Fibroblast of villous mesenchyme (primary cell): ENCODE results near the gene RERE. TPM values are rescaled to one million over a fixed set of nuclear protein-coding genes. Genes with fewer than 3 reads are reported as not detected.

Experiments
- DNase-seq: peaks from one replicate; pipeline ENCODE4 v3.0.0-alpha.2; 2010; ENCODE audit warnings: low read depth
- H3K4me3 ChIP-seq: 2 replicates; pipeline ENCODE4 v1.5.1; 2011; ENCODE audit warnings: low read depth, mild to moderate bottlenecking, low read length
- total RNA-seq: library from RNA; depleted of rRNA; stranded (reverse); fragments of >200 nt; gene quantifications from 2 replicates; pipeline ENCODE4 v1.2.3, GENCODE V29; 2012
- TF ChIP-seq, protein P1 (sequence below): IDR thresholded peaks from 2 replicates; pipeline ENCODE4 v1.5.1; 2012; ENCODE audit warnings: low read depth, mild to moderate bottlenecking, low read length; ENCODE audit not compliant: insufficient read depth

Gene RERE
- total RNA-seq, 1 donor, result 51.4 TPM

DNA sequence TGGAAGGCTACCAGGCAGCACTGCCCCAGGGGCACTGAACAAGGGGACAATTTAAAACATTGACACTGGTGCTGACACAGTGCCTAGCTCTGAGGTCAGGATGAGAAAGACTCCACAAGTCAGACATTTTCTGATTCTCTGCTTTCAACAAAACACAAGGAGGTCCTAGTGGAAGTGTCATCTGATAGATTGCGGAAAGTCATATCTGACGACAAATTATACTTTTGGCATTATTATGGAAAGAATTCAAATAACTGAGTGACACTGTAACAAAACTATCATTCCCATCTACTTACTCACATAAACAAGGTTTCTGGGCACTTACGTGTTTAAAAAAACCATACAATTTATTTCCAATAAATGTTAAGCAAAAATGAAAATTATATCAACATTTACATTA lies 376.0 kb downstream of the RERE start:
- TF ChIP-seq, protein P1, sequence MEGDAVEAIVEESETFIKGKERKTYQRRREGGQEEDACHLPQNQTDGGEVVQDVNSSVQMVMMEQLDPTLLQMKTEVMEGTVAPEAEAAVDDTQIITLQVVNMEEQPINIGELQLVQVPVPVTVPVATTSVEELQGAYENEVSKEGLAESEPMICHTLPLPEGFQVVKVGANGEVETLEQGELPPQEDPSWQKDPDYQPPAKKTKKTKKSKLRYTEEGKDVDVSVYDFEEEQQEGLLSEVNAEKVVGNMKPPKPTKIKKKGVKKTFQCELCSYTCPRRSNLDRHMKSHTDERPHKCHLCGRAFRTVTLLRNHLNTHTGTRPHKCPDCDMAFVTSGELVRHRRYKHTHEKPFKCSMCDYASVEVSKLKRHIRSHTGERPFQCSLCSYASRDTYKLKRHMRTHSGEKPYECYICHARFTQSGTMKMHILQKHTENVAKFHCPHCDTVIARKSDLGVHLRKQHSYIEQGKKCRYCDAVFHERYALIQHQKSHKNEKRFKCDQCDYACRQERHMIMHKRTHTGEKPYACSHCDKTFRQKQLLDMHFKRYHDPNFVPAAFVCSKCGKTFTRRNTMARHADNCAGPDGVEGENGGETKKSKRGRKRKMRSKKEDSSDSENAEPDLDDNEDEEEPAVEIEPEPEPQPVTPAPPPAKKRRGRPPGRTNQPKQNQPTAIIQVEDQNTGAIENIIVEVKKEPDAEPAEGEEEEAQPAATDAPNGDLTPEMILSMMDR, result no peak
- no peak for DNase-seq
- no peak overlapping the region for H3K4me3 ChIP-seq

DNA sequence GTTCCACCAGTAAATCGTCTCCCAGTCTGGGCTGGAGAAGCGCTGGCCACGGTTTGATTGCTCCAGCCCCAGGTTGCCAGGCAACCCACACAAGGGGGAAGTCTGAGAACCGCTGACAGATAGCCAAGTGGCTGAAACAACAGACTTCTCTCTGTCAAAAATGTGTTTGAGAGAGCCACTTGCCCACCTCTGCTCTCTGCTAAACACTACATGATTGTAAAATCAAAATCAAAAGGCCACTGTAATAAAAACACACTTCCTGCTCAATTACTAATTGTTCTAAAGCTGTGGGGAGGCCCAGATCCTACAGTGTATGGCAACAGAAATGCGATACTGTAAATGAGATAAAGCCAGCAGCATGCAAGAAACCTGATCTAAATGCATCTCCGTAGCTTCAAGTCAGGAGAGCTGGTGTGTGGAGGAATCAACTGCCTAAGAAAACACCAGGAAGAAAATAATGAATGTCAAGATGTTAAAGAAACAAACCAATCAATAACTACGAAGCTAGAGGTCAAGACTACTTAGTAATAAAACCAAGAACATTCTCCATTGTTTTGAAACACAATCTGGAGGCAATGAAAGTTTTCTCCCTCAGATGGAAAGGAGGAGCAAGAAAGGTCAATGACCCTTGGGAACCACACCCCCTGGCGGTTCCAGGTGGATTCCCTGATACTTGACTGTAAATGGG lies 378.3 kb downstream of the RERE start:
- TF ChIP-seq, protein P1, result peak; percentile 20
- DNase-seq, result peak; percentile 86
- no peak overlapping the region for H3K4me3 ChIP-seq

DNA sequence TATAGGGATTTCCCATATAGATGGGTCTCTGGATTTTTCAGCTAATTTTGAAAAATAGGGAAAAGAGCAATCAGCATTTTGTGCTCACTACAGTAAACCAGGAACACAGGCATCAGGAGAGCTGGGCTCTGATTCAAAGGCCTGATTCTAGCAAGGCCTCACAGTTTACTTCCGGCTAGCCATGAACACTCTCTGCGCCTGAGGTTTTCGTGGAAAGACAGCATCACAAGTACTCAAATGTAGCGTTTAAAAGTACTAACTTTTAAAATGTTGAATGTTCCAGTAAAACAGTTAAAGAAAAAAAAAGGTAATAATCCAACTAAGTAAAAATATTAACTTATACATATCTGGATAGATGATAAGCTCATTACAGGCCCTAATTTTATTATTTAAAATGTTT lies 379.0 kb downstream of the RERE start:
- TF ChIP-seq, protein P1, result no peak
- DNase-seq, result no peak
- H3K4me3 ChIP-seq, result no peak overlapping the region

- no peak for DNase-seq
- H3K4me3 ChIP-seq, result no peak overlapping the region
- TF ChIP-seq, protein P1, result no peak
Measured at GRCh38 chr1:8437347-8437746, 380.1 kb downstream of the RERE start.

GRCh38 chr1:8435569-8436071 lies 381.8 kb downstream of the RERE start:
- TF ChIP-seq, protein P1, result no peak
- H3K4me3 ChIP-seq, result no peak overlapping the region
- no peak for DNase-seq

GRCh38 chr1:8434101-8434500 lies 383.3 kb downstream of the RERE start:
- H3K4me3 ChIP-seq, result no peak overlapping the region
- no peak for DNase-seq
- TF ChIP-seq, protein P1, result no peak

- no peak overlapping the region for H3K4me3 ChIP-seq
- TF ChIP-seq, protein P1, result no peak
- DNase-seq, result no peak
Measured at GRCh38 chr1:8431784-8432183, 385.7 kb downstream of the RERE start.
